ENCODE measurements around the gene HIC2.
"Not testable (repeated sequence)": the region's sequence is repeated elsewhere in the genome, so short reads cannot be mapped to it uniquely, and the experiment has no call there.

GRCh38 chr22:21499623-21500506, 82.7 kb downstream of the HIC2 start:
- not testable (repeated sequence) for TF ChIP-seq CTCF (IDR thresholded peaks at IDR 0.05 in 2 of 3, conservative IDR thresholded peaks at IDR 0.05 in 1 of 3; ENCODE audit: control insufficient read depth in 2 of 3, extremely low read depth in 1 of 3, insufficient read depth in 1 of 3, low read depth in 3 of 3, low read length in 3 of 3); CEBPZ (IDR thresholded peaks at IDR 0.05; ENCODE audit: low read depth, low read length); JUNB (IDR thresholded peaks at IDR 0.05); EZH2 (IDR thresholded peaks at IDR 0.05; ENCODE audit: borderline replicate concordance, control insufficient read depth, low read depth, low read length); NFYA (IDR thresholded peaks at IDR 0.05; ENCODE audit: borderline replicate concordance, low read depth, low read length); REST (IDR thresholded peaks at IDR 0.05; ENCODE audit: low read depth, low read length); RCOR1 (conservative IDR thresholded peaks at IDR 0.05; ENCODE audit: low read depth, low read length); KDM1A (IDR thresholded peaks at IDR 0.05; ENCODE audit: borderline replicate concordance)

Data from GM12878 (cell line).